GM23338 (cell line): ENCODE results near the gene RAP2B. TPM values are rescaled to one million over a fixed set of nuclear protein-coding genes. Genes with fewer than 3 reads are reported as not detected.

Experiments used
- ATAC-seq: fragments of 200-7000 bp; cut with Tn5 transposase; 3 replicates; pipeline ENCODE4 v1.9.1; 2020
- DNase-seq: peaks from one replicate; pipeline ENCODE4 v3.0.0-alpha.2; 2015; ENCODE audit warnings: low spot score
- H2AFZ ChIP-seq: fragments of 200-600 bp; sonication (generic); 2 replicates; pipeline ENCODE4 v1.8.0; 2016; ENCODE audit warnings: antibody characterized with exemption, mild to moderate bottlenecking, moderate library complexity
- H3F3A ChIP-seq: fragments of 200-600 bp; sonication (generic); replicated peaks from 2 replicates; pipeline ENCODE4 v1.8.0; 2017; ENCODE audit warnings: antibody characterized with exemption, mixed run types, low read depth
- H3K27ac ChIP-seq: fragments of 200-600 bp; sonication (generic); 2 replicates; pipeline ENCODE4 v1.6.1; 2016; ENCODE audit warnings: low read depth
- H3K27me3 ChIP-seq: fragments of 200-600 bp; sonication (generic); 2 replicates; pipeline ENCODE4 v1.8.0; 2016; ENCODE audit warnings: mild to moderate bottlenecking, mixed run types, moderate library complexity; ENCODE audit not compliant: insufficient read depth
- H3K36me3 ChIP-seq: fragments of 200-600 bp; sonication (generic); 2 replicates; pipeline ENCODE4 v1.8.0; 2016; ENCODE audit warnings: mild to moderate bottlenecking; ENCODE audit not compliant: insufficient read depth
- H3K4me1 ChIP-seq: fragments of 200-600 bp; sonication (generic); 2 replicates; pipeline ENCODE4 v1.8.0; 2016; ENCODE audit warnings: mild to moderate bottlenecking, moderate library complexity; ENCODE audit not compliant: insufficient read depth
- H3K4me2 ChIP-seq: fragments of 200-600 bp; sonication (generic); 2 replicates; pipeline ENCODE4 v1.7.1; 2017; ENCODE audit warnings: mixed run types
- H3K4me3 ChIP-seq: fragments of 200-600 bp; sonication (generic); 2 replicates; pipeline ENCODE4 v1.6.1; 2016; ENCODE audit warnings: mixed run types
- H3K79me2 ChIP-seq: fragments of 200-600 bp; sonication (generic); replicated peaks from 2 replicates; pipeline ENCODE4 v1.8.0; 2017; ENCODE audit warnings: mild to moderate bottlenecking; ENCODE audit not compliant: insufficient read depth
- H3K9me2 ChIP-seq: fragments of 200-600 bp; sonication (generic); 2 replicates; pipeline ENCODE4 v1.8.0; 2017; ENCODE audit not compliant: insufficient read depth
- H4K20me1 ChIP-seq: fragments of 200-600 bp; sonication (generic); replicated peaks from 2 replicates; pipeline ENCODE4 v1.8.0; 2017; ENCODE audit warnings: mild to moderate bottlenecking; ENCODE audit not compliant: insufficient read depth
- H3K27ac Mint-ChIP-seq: 2 replicates; pipeline ENCODE4 v1.8.0; 2020; ENCODE audit warnings: inconsistent platforms, mild to moderate bottlenecking, moderate library complexity, mixed read lengths
- H3K27me3 Mint-ChIP-seq: 3 replicates; pipeline ENCODE4 v1.8.0; 2022; ENCODE audit warnings: low read depth, mild to moderate bottlenecking, moderate library complexity, mixed read lengths, inconsistent platforms; ENCODE audit not compliant: insufficient read depth, poor library complexity
- H3K36me3 Mint-ChIP-seq: 3 replicates; pipeline ENCODE4 v1.8.0; 2021; ENCODE audit warnings: low read depth, mild to moderate bottlenecking, inconsistent platforms, moderate library complexity, mixed read lengths
- H3K4me1 Mint-ChIP-seq: 3 replicates; pipeline ENCODE4 v1.8.0; 2020; ENCODE audit warnings: mild to moderate bottlenecking, inconsistent platforms, mixed read lengths
- H3K4me3 Mint-ChIP-seq: 3 replicates; pipeline ENCODE4 v1.8.0; 2021; ENCODE audit warnings: moderate library complexity, mild to moderate bottlenecking, inconsistent platforms, mixed read lengths
- H3K9me3 Mint-ChIP-seq: 3 replicates; pipeline ENCODE4 v1.8.0; 2020; ENCODE audit warnings: moderate library complexity, mild to moderate bottlenecking, inconsistent platforms, mixed read lengths
- CREB1 ChIP-seq: fragments of 250-450 bp; sonication (Bioruptor Pico); IDR thresholded peaks from 2 replicates; pipeline ENCODE4 v1.5.0; 2020; ENCODE audit warnings: low read depth, mild to moderate bottlenecking, moderate library complexity
- CTCF ChIP-seq, 2 experiments: fragments of 200-600 bp in 1 of 2; sonication (generic) in 1 of 2; conservative IDR thresholded peaks; 2 replicates each; pipeline versions ENCODE4 v1.5.1 to v1.6.1; 2016 to 2017; ENCODE audit warnings: antibody characterized with exemption in 2 of 2, low read depth in 2 of 2, mild to moderate bottlenecking in 2 of 2, moderate library complexity in 1 of 2
- ETS1 ChIP-seq: IDR thresholded peaks from 2 replicates; pipeline ENCODE4 v1.6.1; 2016; ENCODE audit warnings: antibody characterized with exemption
- EZH2 ChIP-seq: fragments of 200-600 bp; sonication (generic); IDR thresholded peaks from one replicate; pipeline ENCODE4 v1.8.0; 2017; ENCODE audit warnings: antibody characterized with exemption, mild to moderate bottlenecking, low read depth; ENCODE audit not compliant: unreplicated experiment
- JUNB ChIP-seq: IDR thresholded peaks from one replicate; pipeline ENCODE4 v1.6.1; 2016; ENCODE audit warnings: antibody characterized with exemption; ENCODE audit not compliant: unreplicated experiment
- NANOG ChIP-seq: IDR thresholded peaks from 2 replicates; pipeline ENCODE4 v1.6.1; 2016; ENCODE audit warnings: antibody characterized with exemption, borderline replicate concordance
- POLR2AphosphoS5 ChIP-seq: IDR thresholded peaks from 2 replicates; pipeline ENCODE4 v1.6.1; 2016; ENCODE audit warnings: antibody characterized with exemption, low read depth
- STAT1 ChIP-seq: IDR thresholded peaks from one replicate; pipeline ENCODE4 v1.6.1; 2016; ENCODE audit warnings: antibody characterized with exemption; ENCODE audit not compliant: unreplicated experiment
- ZNF114 ChIP-seq: fragments of 250-450 bp; sonication (Bioruptor Pico); IDR thresholded peaks from 2 replicates; pipeline ENCODE4 v1.5.0; 2020; ENCODE audit warnings: mild to moderate bottlenecking, moderate library complexity
- ZNF331 ChIP-seq: fragments of 250-450 bp; sonication (Bioruptor Pico); IDR thresholded peaks from 2 replicates; pipeline ENCODE4 v1.5.0; 2020; ENCODE audit warnings: low read depth, mild to moderate bottlenecking, moderate library complexity
- polyA plus RNA-seq: library from polyadenylated mRNA; unstranded; fragments of >200 nt; fragmentation: Nextera tagmentation; extraction: Ambion mirVana; gene quantifications from 2 replicates; pipeline ENCODE4 v1.2.1, GENCODE V29; 2016
- total RNA-seq: library from RNA; depleted of rRNA; stranded (reverse); fragments of >200 nt; shearing (Covaris generic); gene quantifications from 2 replicates; pipeline ENCODE4 v1.2.3, GENCODE V29; 2014

RAP2B gene
- total and polyA plus RNA-seq, 2 experiments from 2014 or later = 22.5 to 24.0 TPM

- Histone ChIP-seq H3K79me2 (no peaks in the 10 kb centered on the region), H3K4me3 (peak overlapping the region; percentile 31), H3K9me2 (no peaks in the 10 kb centered on the region), H3K4me1 (peaks cover 31% of the 10 kb centered on the region), H3K4me2 (peak overlapping the region; percentile 71), H3K27ac (no peak overlapping the region), H3K36me3 (no peaks in the 10 kb centered on the region), H2AFZ (no peak overlapping the region), H3K27me3 (no peaks in the 10 kb centered on the region), H4K20me1 (no peaks in the 10 kb centered on the region), H3F3A (no peaks in the 10 kb centered on the region)
- H3K36me3 Mint-ChIP-seq = no peaks in the 10 kb centered on the region
- H3K27ac Mint-ChIP-seq = peak overlapping the region; percentile 69
- H3K4me1 Mint-ChIP-seq = peaks cover 35% of the 10 kb centered on the region
- ATAC-seq (peak; percentile 60), DNase-seq (peak; percentile 57)
- peak overlapping the region; percentile 29; the same call in 1 of the 3 replicates for H3K4me3 Mint-ChIP-seq
- H3K9me3 Mint-ChIP-seq = no peaks in the 10 kb centered on the region
- peaks cover 1% of the 10 kb centered on the region for H3K27me3 Mint-ChIP-seq
- TF ChIP-seq ZNF331 (no peak), ZNF114 (CRISPR knock-in tag) (no peak), CTCF (conservative IDR thresholded peaks at IDR 0.05; ENCODE audit: low read depth in 2 of 2) (peak; percentile 5 to 24; a peak in 1 of 4 replicates)
Measured at GRCh38 chr3:153210146-153210545, 48.1 kb downstream of the RAP2B start.

GRCh38 chr3:153210660-153211059 lies 48.6 kb downstream of the RAP2B start:
- Histone ChIP-seq H3K9me2 (no peaks in the 10 kb centered on the region), H3F3A (no peaks in the 10 kb centered on the region), H3K36me3 (no peaks in the 10 kb centered on the region), H3K4me3 (no peak overlapping the region), H3K4me2 (no peak overlapping the region), H4K20me1 (no peaks in the 10 kb centered on the region), H3K27me3 (no peaks in the 10 kb centered on the region), H3K79me2 (no peaks in the 10 kb centered on the region), H3K4me1 (peaks cover 31% of the 10 kb centered on the region), H2AFZ (no peak overlapping the region), H3K27ac (no peak overlapping the region)
- no peaks in the 10 kb centered on the region for H3K36me3 Mint-ChIP-seq
- TF ChIP-seq CREB1 (CRISPR knock-in tag) = no peak
- no peak for TF ChIP-seq CTCF (conservative IDR thresholded peaks at IDR 0.05; ENCODE audit: low read depth in 2 of 2)
- no peak for TF ChIP-seq STAT1
- no peak for TF ChIP-seq EZH2
- TF ChIP-seq ETS1 = no peak
- TF ChIP-seq POLR2AphosphoS5 = no peak
- no peak for TF ChIP-seq JUNB
- no peak for TF ChIP-seq NANOG
- no peaks in the 10 kb centered on the region for H3K9me3 Mint-ChIP-seq
- no peak overlapping the region for H3K4me3 Mint-ChIP-seq
- peaks cover 1% of the 10 kb centered on the region for H3K27me3 Mint-ChIP-seq
- H3K4me1 Mint-ChIP-seq = peaks cover 35% of the 10 kb centered on the region
- ATAC-seq (no peak), DNase-seq (no peak)
- H3K27ac Mint-ChIP-seq = no peak overlapping the region
